Measurements from ENCODE around the gene NCMAP.
"Not testable (repeated sequence)": the region's sequence is repeated elsewhere in the genome, so short reads cannot be mapped to it uniquely, and the experiment has no call there.

NCMAP gene

GRCh38 chr1:24526045-24526444, 29.8 kb upstream of the NCMAP start:
- Histone ChIP-seq H3K27me3 (ENCODE audit: control insufficient read depth, insufficient read depth, low read length) (no peaks in the 10 kb centered on the region), H3K9ac (ENCODE audit: low read depth, low read length) (no peak overlapping the region), H3K4me3 (ENCODE audit: low read depth, low read length) (no peak overlapping the region), H3K4me1 (ENCODE audit: control insufficient read depth, insufficient read depth, low read length) (no peaks in the 10 kb centered on the region), H3K9me3 (ENCODE audit: control insufficient read depth, insufficient read depth, low read length) (no peaks in the 10 kb centered on the region), H3K36me3 (ENCODE audit: control insufficient read depth, insufficient read depth, low read length) (peaks cover under 1% of the 10 kb centered on the region), H3K27ac (ENCODE audit: low read depth, low read length) (no peak overlapping the region)

DNA sequence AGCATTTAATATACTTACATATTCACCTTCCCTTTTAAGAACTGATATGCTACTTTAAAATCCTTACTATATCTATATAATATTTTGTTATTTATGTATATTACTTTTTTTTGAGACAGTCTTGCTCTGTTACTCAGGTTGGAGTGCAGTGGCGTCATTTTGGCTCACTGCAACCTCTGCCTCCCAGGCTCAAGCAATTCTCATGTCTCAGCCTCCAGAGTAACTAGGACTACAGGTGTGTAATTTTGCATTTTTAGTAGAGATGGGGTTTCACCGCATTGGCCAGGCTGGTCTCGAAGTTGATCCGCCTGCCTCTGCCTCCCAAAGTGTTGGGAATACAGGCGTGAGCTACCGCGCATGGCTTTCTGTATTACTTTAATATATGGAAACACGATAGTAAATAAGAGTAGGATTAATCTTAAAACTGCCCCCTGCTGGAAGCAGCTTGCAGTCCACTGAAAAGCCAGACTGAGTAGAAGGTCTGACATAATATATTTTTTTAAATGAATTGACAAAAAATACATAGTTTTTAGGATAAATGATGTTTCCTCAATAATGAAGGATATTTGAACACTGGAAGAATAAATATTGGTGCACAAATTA, 28.8 kb upstream of the NCMAP start:
- no peaks in the 10 kb centered on the region for H3K27me3 ChIP-seq (ENCODE audit: control insufficient read depth, insufficient read depth, low read length)
- no peaks in the 10 kb centered on the region for H3K4me1 ChIP-seq (ENCODE audit: control insufficient read depth, insufficient read depth, low read length)
- peaks cover 9% of the 10 kb centered on the region for H3K36me3 ChIP-seq (ENCODE audit: control insufficient read depth, insufficient read depth, low read length)
- H3K4me3 ChIP-seq (ENCODE audit: low read depth, low read length): no peak overlapping the region
- H3K9me3 ChIP-seq (ENCODE audit: control insufficient read depth, insufficient read depth, low read length): no peaks in the 10 kb centered on the region
- no peak overlapping the region for H3K27ac ChIP-seq (ENCODE audit: low read depth, low read length)
- no peak overlapping the region for H3K9ac ChIP-seq (ENCODE audit: low read depth, low read length)

DNA sequence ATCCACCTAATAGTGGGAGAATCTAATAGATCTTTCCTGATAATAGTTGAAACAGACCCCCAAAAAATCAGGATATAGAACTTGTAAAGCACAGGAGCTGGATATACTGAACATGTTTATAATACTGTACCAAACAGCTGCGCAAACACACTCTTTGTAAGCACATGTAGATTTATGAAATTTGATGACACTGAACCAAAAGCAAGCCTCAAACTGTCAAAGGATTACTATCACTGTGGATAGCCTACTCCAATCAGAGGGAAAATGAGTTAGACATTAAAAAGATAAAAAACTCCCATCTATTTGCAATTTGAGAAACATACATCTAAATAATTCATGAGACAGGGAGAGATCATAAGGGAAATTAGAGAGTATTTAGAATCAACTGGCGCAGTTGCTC, 27.1 kb upstream of the NCMAP start:
- H3K4me1 ChIP-seq (ENCODE audit: control insufficient read depth, insufficient read depth, low read length): no peaks in the 10 kb centered on the region
- H3K27ac ChIP-seq (ENCODE audit: low read depth, low read length): no peak overlapping the region
- no peak overlapping the region for H3K4me3 ChIP-seq (ENCODE audit: low read depth, low read length)
- H3K9me3 ChIP-seq (ENCODE audit: control insufficient read depth, insufficient read depth, low read length): no peaks in the 10 kb centered on the region
- H3K9ac ChIP-seq (ENCODE audit: low read depth, low read length): no peak overlapping the region
- no peaks in the 10 kb centered on the region for H3K27me3 ChIP-seq (ENCODE audit: control insufficient read depth, insufficient read depth, low read length)
- peaks cover 12% of the 10 kb centered on the region for H3K36me3 ChIP-seq (ENCODE audit: control insufficient read depth, insufficient read depth, low read length)

DNA sequence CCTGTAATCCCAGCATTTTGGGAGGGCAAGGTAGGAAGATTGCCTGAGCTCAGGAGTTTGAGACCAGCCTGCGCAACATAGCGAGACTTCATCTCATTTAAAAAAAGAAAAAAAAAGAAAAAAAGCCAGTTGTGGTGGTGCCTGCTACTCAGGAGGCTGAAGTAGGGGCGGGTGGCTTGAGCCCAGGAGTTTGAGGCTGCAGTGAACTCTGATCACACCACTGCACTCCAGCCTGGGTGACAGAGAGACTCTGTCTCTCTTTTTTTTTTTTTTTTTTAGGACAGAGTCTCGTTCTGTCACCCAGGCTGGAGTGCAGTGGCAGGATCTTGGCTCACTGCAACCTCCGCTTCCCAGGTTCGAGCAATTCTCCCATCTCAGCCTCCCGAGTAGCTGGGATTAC, 26.6 kb upstream of the NCMAP start:
- not testable (repeated sequence) for H3K27ac ChIP-seq (ENCODE audit: low read depth, low read length); H3K4me3 ChIP-seq (ENCODE audit: low read depth, low read length); H3K9ac ChIP-seq (ENCODE audit: low read depth, low read length); H3K9me3 ChIP-seq (ENCODE audit: control insufficient read depth, insufficient read depth, low read length); H3K4me1 ChIP-seq (ENCODE audit: control insufficient read depth, insufficient read depth, low read length); H3K27me3 ChIP-seq (ENCODE audit: control insufficient read depth, insufficient read depth, low read length)
- H3K36me3 ChIP-seq (ENCODE audit: control insufficient read depth, insufficient read depth, low read length): peaks cover 12% of the 10 kb centered on the region

DNA sequence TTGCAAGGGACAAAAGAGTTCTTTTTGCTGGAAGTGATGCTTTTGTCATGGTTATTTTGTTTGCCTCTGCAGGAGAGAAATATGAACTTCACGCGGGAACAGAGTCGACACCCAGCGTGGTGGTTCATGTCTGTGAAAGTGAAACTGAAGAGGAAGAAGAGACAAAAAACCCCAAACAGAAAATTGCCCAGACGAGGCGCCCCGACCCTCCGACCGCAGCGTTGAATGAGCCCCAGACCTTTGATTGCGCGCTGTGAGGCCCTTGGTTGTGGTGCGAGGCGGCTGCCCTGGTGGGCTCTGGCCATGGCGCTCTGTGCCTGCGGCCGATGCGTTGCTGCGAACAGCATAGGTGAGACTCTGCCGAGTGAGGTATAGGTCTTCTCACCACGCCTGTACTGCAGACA, 20.9 kb upstream of the NCMAP start:
- peaks cover 12% of the 10 kb centered on the region for H3K36me3 ChIP-seq (ENCODE audit: control insufficient read depth, insufficient read depth, low read length)
- H3K27me3 ChIP-seq (ENCODE audit: control insufficient read depth, insufficient read depth, low read length): no peaks in the 10 kb centered on the region
- no peak overlapping the region for H3K9ac ChIP-seq (ENCODE audit: low read depth, low read length)
- H3K4me3 ChIP-seq (ENCODE audit: low read depth, low read length): no peak overlapping the region
- no peaks in the 10 kb centered on the region for H3K9me3 ChIP-seq (ENCODE audit: control insufficient read depth, insufficient read depth, low read length)
- H3K27ac ChIP-seq (ENCODE audit: low read depth, low read length): no peak overlapping the region
- peaks cover 7% of the 10 kb centered on the region; the same call in 1 of the 2 replicates for H3K4me1 ChIP-seq (ENCODE audit: control insufficient read depth, insufficient read depth, low read length)

DNA sequence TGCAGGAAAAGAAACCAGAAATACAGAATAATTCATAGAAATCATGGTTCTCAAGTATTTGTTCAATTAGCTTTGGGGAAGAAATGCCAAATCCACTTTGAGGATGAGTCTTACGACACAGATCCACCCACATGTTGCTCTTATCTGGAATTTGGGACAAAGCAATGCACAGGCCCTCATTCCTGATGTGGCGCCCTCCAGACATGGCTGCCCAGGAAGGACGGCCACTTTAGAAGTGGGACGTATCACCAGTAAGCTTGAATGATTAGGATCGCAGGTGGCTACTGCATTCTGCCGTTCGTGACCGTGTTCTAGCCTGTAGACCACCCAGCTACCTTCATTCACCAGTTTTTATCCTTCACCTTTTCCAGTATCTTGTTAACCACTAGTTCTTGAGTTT, 20.1 kb upstream of the NCMAP start:
- Histone ChIP-seq H3K9ac (ENCODE audit: low read depth, low read length) (no peak overlapping the region), H3K27ac (ENCODE audit: low read depth, low read length) (no peak overlapping the region), H3K4me3 (ENCODE audit: low read depth, low read length) (no peak overlapping the region), H3K9me3 (ENCODE audit: control insufficient read depth, insufficient read depth, low read length) (no peaks in the 10 kb centered on the region), H3K4me1 (ENCODE audit: control insufficient read depth, insufficient read depth, low read length) (peaks cover 15% of the 10 kb centered on the region), H3K36me3 (ENCODE audit: control insufficient read depth, insufficient read depth, low read length) (peaks cover 12% of the 10 kb centered on the region), H3K27me3 (ENCODE audit: control insufficient read depth, insufficient read depth, low read length) (no peaks in the 10 kb centered on the region)

DNA sequence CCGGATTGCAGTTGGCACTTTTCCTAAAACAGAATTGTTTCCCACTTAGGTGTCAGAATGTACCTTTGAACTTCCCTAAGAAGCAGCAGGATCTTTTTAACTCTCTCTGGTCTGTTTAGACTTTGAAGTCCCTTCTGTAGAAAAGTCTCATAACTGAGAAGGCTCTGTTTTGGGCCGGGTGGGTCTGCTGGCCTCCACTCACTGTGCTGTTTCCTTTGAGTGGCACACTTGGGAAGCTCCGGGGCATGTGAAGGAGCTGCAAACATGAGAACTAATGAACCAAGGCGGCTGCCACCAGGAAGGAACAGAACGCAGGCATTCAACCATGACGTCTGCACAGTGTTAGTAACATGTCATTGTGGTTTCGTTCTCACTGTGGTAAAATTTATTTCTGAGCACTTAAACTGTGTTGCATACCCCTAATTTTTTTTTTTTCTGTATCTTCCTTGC, 19.5 kb upstream of the NCMAP start:
- H3K36me3 ChIP-seq (ENCODE audit: control insufficient read depth, insufficient read depth, low read length): peaks cover 7% of the 10 kb centered on the region
- H3K4me3 ChIP-seq (ENCODE audit: low read depth, low read length): no peak overlapping the region
- H3K4me1 ChIP-seq (ENCODE audit: control insufficient read depth, insufficient read depth, low read length): peaks cover 21% of the 10 kb centered on the region
- H3K27ac ChIP-seq (ENCODE audit: low read depth, low read length): no peak overlapping the region
- H3K9me3 ChIP-seq (ENCODE audit: control insufficient read depth, insufficient read depth, low read length): no peaks in the 10 kb centered on the region
- no peaks in the 10 kb centered on the region for H3K27me3 ChIP-seq (ENCODE audit: control insufficient read depth, insufficient read depth, low read length)
- no peak overlapping the region for H3K9ac ChIP-seq (ENCODE audit: low read depth, low read length)

GRCh38 chr1:24540051-24540905, 15.6 kb upstream of the NCMAP start:
- peak overlapping the region; percentile 36 for H3K27ac ChIP-seq (ENCODE audit: low read depth, low read length)
- H3K36me3 ChIP-seq (ENCODE audit: control insufficient read depth, insufficient read depth, low read length): no peaks in the 10 kb centered on the region; the same call in 1 of the 2 replicates
- no peaks in the 10 kb centered on the region for H3K27me3 ChIP-seq (ENCODE audit: control insufficient read depth, insufficient read depth, low read length)
- H3K4me1 ChIP-seq (ENCODE audit: control insufficient read depth, insufficient read depth, low read length): peaks cover 25% of the 10 kb centered on the region
- H3K4me3 ChIP-seq (ENCODE audit: low read depth, low read length): no peak overlapping the region
- H3K9ac ChIP-seq (ENCODE audit: low read depth, low read length): no peak overlapping the region
- H3K9me3 ChIP-seq (ENCODE audit: control insufficient read depth, insufficient read depth, low read length): no peaks in the 10 kb centered on the region

DNA sequence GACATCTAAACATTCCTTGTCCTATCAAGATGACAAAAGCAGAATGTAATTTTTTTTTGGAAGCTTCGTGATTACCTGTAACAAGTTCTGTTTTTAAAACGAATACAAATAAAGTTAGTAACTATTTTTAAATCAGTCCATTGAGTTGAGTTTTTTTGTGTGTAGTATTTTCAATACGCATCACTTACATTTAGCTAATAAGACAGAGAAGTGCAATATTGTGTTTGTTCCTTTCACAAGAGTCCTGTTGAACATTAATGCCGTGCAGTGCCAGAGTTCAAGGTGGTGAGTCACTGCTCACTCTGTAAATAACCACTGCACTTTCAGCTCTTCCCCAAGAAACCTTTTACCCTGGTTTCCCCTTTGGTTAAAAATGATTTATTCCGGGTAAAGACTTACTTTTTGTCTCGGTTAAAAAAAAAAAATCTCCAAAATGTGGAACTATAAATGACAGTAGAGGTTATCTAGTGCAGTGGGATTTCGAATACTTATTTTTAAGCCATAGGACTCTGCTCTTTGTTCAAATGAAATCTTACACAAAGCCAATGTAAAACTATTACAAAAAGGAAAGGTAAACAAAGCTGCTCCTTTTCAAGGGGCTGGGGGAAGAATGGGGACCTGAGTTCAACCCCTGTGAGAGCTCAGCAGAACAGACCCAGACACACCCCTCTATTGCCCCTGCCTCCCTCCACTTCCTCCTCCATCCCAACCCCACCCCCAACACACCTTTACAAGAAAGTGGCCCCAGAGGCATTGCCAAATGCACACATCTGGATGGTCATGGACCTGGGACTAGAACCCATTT, 14.8 kb upstream of the NCMAP start:
- H3K27ac ChIP-seq (ENCODE audit: low read depth, low read length): peak overlapping the region; percentile 54
- H3K9me3 ChIP-seq (ENCODE audit: control insufficient read depth, insufficient read depth, low read length): no peaks in the 10 kb centered on the region
- no peaks in the 10 kb centered on the region for H3K27me3 ChIP-seq (ENCODE audit: control insufficient read depth, insufficient read depth, low read length)
- no peaks in the 10 kb centered on the region; the same call in 1 of the 2 replicates for H3K36me3 ChIP-seq (ENCODE audit: control insufficient read depth, insufficient read depth, low read length)
- peaks cover 25% of the 10 kb centered on the region for H3K4me1 ChIP-seq (ENCODE audit: control insufficient read depth, insufficient read depth, low read length)
- H3K4me3 ChIP-seq (ENCODE audit: low read depth, low read length): no peak overlapping the region
- no peak overlapping the region for H3K9ac ChIP-seq (ENCODE audit: low read depth, low read length)

- no peaks in the 10 kb centered on the region for H3K27me3 ChIP-seq (ENCODE audit: control insufficient read depth, insufficient read depth, low read length)
- no peaks in the 10 kb centered on the region for H3K9me3 ChIP-seq (ENCODE audit: control insufficient read depth, insufficient read depth, low read length)
- H3K4me1 ChIP-seq (ENCODE audit: control insufficient read depth, insufficient read depth, low read length): peaks cover 20% of the 10 kb centered on the region
- no peak overlapping the region for H3K4me3 ChIP-seq (ENCODE audit: low read depth, low read length)
- no peaks in the 10 kb centered on the region for H3K36me3 ChIP-seq (ENCODE audit: control insufficient read depth, insufficient read depth, low read length)
- H3K27ac ChIP-seq (ENCODE audit: low read depth, low read length): peak overlapping the region; percentile 54
- H3K9ac ChIP-seq (ENCODE audit: low read depth, low read length): no peak overlapping the region
Observed at GRCh38 chr1:24541711-24542346, 14.1 kb upstream of the NCMAP start.
